ENCODE data around the gene OR1D5.

The OR1D5 gene

DNA sequence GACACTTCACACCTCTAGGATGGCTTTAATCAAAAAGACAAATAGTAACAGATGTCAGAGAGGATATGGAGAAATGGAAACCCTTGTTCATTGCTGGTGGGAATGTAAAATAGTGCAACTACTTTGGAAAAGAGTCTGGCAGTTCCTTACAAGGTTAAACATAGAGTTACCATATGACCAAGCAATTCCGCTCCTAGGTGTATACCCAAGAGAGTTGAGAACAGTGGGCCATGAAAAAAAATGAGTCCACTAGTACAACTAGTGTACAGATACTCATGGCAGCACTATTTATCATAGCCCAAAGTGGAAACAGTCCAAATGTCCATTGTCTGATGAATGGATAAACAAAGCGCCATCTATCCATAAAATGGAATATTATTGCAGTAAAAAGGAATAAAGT is 39.1 kb downstream of the OR1D5 start:
- no peaks in the 10 kb centered on the region for H3K79me2 ChIP-seq (ENCODE audit: insufficient read depth, low read length)
- TF ChIP-seq EZH2phosphoT487 (conservative IDR thresholded peaks at IDR 0.05; ENCODE audit: low read length): no peak
- TF ChIP-seq, protein P1, sequence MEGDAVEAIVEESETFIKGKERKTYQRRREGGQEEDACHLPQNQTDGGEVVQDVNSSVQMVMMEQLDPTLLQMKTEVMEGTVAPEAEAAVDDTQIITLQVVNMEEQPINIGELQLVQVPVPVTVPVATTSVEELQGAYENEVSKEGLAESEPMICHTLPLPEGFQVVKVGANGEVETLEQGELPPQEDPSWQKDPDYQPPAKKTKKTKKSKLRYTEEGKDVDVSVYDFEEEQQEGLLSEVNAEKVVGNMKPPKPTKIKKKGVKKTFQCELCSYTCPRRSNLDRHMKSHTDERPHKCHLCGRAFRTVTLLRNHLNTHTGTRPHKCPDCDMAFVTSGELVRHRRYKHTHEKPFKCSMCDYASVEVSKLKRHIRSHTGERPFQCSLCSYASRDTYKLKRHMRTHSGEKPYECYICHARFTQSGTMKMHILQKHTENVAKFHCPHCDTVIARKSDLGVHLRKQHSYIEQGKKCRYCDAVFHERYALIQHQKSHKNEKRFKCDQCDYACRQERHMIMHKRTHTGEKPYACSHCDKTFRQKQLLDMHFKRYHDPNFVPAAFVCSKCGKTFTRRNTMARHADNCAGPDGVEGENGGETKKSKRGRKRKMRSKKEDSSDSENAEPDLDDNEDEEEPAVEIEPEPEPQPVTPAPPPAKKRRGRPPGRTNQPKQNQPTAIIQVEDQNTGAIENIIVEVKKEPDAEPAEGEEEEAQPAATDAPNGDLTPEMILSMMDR (IDR thresholded peaks at IDR 0.05; ENCODE audit: insufficient read depth, low read length, poor library complexity, severe bottlenecking): no peak
- no peak overlapping the region for H3K4me3 ChIP-seq (ENCODE audit: insufficient read depth, low read length, poor library complexity, severe bottlenecking)
- H4K20me1 ChIP-seq (ENCODE audit: low read depth, low read length): no peaks in the 10 kb centered on the region
- H3K4me2 ChIP-seq (ENCODE audit: low read depth, low read length, poor library complexity, severe bottlenecking): no peak overlapping the region
- no peaks in the 10 kb centered on the region for H3F3A ChIP-seq (ENCODE audit: insufficient read depth)
- H3K9ac ChIP-seq (ENCODE audit: low read length): no peak overlapping the region
- no peaks in the 10 kb centered on the region for H3K9me2 ChIP-seq (replicated peaks; ENCODE audit: insufficient read depth, low read length)
- H2AFZ ChIP-seq (ENCODE audit: low read depth, low read length, severe bottlenecking): no peak overlapping the region
- H3K27ac ChIP-seq (ENCODE audit: low read depth, low read length): no peak overlapping the region
- H3K36me3 ChIP-seq (ENCODE audit: low read length): no peaks in the 10 kb centered on the region
- H3K9me3 ChIP-seq (ENCODE audit: insufficient read depth, low read length): no peaks in the 10 kb centered on the region
- no peaks in the 10 kb centered on the region for H3K27me3 ChIP-seq (ENCODE audit: low read length)

DNA sequence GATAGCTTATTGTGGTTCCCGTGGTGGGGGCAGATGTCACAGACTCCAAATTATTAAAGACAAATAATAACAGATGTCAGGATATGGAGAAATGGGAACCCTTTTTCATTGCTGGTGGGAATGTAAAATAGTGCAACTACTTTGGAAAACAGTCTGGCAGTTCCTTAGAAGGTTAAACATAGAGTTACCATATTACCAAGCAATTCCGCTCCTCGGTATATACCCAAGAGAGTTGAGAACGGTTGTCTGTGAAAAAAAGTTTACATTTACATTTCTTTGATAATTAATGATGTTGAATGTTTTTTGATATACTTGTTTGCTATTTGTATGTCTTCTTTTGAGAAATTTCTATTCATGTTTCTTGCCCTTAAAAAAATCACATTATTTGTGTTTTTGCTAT is 41.2 kb downstream of the OR1D5 start:
- TF ChIP-seq, protein P1 (IDR thresholded peaks at IDR 0.05; ENCODE audit: insufficient read depth, low read length, poor library complexity, severe bottlenecking): no peak
- TF ChIP-seq EZH2phosphoT487 (conservative IDR thresholded peaks at IDR 0.05; ENCODE audit: low read length): no peak
- no peak overlapping the region for H3K27ac ChIP-seq (ENCODE audit: low read depth, low read length)
- no peaks in the 10 kb centered on the region for H4K20me1 ChIP-seq (ENCODE audit: low read depth, low read length)
- no peaks in the 10 kb centered on the region for H3K9me2 ChIP-seq (replicated peaks; ENCODE audit: insufficient read depth, low read length)
- no peaks in the 10 kb centered on the region for H3K27me3 ChIP-seq (ENCODE audit: low read length)
- H3K4me3 ChIP-seq (ENCODE audit: insufficient read depth, low read length, poor library complexity, severe bottlenecking): no peak overlapping the region
- no peaks in the 10 kb centered on the region for H3K79me2 ChIP-seq (ENCODE audit: insufficient read depth, low read length)
- no peak overlapping the region for H2AFZ ChIP-seq (ENCODE audit: low read depth, low read length, severe bottlenecking)
- H3K4me2 ChIP-seq (ENCODE audit: low read depth, low read length, poor library complexity, severe bottlenecking): no peak overlapping the region
- no peak overlapping the region for H3K9ac ChIP-seq (ENCODE audit: low read length)
- H3F3A ChIP-seq (ENCODE audit: insufficient read depth): no peaks in the 10 kb centered on the region
- no peaks in the 10 kb centered on the region for H3K9me3 ChIP-seq (ENCODE audit: insufficient read depth, low read length)
- H3K36me3 ChIP-seq (ENCODE audit: low read length): no peaks in the 10 kb centered on the region

DNA sequence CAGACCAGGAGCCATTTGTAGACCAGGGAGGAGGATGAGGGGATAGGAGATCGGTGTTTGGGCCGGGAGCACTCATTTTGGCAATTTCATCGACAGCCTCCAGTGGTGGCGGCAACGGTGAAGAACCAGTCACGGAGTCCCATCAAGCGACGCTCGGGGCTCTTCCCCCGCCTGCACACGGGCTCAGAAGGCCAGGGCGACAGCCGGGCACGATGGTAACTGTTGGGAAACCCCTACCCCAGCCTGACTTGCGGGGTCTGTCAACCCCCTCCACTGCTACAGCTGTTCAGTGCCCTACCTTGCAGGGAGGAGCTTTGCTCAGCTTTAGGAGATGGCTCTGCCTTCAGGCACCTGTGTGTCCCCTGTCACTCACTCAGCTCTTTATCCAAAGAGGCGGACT is 43.0 kb downstream of the OR1D5 start:
- no peak for TF ChIP-seq EZH2phosphoT487 (conservative IDR thresholded peaks at IDR 0.05; ENCODE audit: low read length)
- TF ChIP-seq, protein P1 (IDR thresholded peaks at IDR 0.05; ENCODE audit: insufficient read depth, low read length, poor library complexity, severe bottlenecking): no peak
- no peak overlapping the region for H3K4me2 ChIP-seq (ENCODE audit: low read depth, low read length, poor library complexity, severe bottlenecking)
- H3K36me3 ChIP-seq (ENCODE audit: low read length): no peaks in the 10 kb centered on the region
- H2AFZ ChIP-seq (ENCODE audit: low read depth, low read length, severe bottlenecking): no peak overlapping the region
- no peaks in the 10 kb centered on the region for H3F3A ChIP-seq (ENCODE audit: insufficient read depth)
- no peak overlapping the region for H3K9ac ChIP-seq (ENCODE audit: low read length)
- no peaks in the 10 kb centered on the region for H4K20me1 ChIP-seq (ENCODE audit: low read depth, low read length)
- H3K27me3 ChIP-seq (ENCODE audit: low read length): no peaks in the 10 kb centered on the region
- no peaks in the 10 kb centered on the region for H3K9me2 ChIP-seq (replicated peaks; ENCODE audit: insufficient read depth, low read length)
- H3K4me3 ChIP-seq (ENCODE audit: insufficient read depth, low read length, poor library complexity, severe bottlenecking): no peak overlapping the region
- no peaks in the 10 kb centered on the region for H3K79me2 ChIP-seq (ENCODE audit: insufficient read depth, low read length)
- no peak overlapping the region for H3K27ac ChIP-seq (ENCODE audit: low read depth, low read length)
- no peaks in the 10 kb centered on the region for H3K9me3 ChIP-seq (ENCODE audit: insufficient read depth, low read length)

Data from SU-DHL-6 (cell line).